Stimulated activated CD4-positive, alpha-beta T cell treated with anti-CD3 and anti-CD28 coated beads, Interleukin-4, amount 100 ng/mL, for 1 hour (primary cell): Measurements from ENCODE around the gene BHLHE40.

Experiments used
- DNase-seq: peaks from one replicate; pipeline ENCODE4 v3.0.0-alpha.2; 2020

The BHLHE40 gene

DNA sequence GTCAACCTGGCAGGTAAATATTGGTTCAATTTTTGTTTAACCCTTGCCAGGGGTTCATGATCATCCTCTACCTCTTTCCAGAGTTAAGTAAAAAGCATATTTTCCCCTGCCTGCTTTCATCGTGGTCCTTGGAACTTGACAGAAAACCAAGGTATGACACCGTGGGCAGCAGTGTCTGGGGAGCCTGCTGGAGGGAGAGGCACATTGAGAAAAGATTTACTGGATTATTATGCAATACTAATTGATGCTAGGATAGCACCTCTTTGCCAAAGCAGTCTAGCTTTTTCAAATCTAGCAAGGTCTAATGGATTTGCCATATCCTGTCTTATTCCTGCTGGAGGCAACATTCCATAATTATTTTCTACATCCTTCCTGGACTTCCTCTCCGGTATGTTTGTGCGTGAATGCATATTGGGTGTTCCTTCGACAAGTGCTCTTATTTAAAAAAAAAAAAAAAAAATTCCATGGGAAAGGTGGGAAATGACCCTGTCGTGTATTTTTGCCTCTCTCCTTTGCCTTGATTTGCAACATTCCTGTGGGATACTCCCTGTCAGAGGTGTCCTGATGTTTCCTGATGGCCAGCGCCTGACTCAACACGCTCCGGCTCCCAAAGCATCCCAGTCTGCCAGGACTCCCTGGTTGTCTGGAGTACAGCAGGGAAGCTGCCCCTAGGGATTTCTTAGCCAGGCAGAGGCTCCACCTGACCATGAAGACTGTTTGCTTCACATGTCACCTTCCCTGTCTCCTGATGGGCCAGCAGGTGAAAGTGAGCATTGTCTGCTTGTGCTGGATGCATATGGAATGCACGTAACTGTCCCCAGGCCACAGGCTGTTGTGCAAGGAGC is 6.3 kb downstream of the BHLHE40 start:
- no peak for DNase-seq

DNA sequence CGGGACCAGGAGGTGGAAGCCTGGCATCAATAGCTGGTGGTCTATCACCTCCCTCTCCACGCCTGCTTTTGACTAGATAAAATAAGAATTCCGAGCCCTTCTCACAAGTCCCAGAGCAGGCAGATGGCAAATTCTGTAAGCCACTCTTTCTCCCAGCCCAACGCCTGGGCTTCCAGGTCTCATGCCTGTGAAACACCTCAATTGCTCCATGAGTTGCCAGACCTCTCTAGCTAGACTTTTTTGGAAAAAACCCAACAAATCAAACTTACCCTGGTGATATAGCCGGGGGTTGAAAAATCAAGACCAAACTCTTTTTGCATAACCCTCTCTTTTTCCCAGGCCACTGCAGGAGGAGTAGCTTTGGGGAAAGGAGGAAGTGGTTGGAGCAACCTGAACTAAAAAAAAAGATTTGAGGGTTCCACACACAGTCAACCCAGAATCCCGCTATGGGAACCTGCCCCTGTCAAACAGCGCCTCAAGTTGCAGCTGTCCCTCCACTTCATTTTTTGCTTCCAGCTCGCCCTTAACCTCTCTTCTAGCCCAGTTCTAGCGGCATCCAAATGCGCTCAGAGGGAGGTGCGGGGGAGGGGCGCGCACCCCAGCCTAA is 7.0 kb downstream of the BHLHE40 start:
- DNase-seq, result no peak

DNA sequence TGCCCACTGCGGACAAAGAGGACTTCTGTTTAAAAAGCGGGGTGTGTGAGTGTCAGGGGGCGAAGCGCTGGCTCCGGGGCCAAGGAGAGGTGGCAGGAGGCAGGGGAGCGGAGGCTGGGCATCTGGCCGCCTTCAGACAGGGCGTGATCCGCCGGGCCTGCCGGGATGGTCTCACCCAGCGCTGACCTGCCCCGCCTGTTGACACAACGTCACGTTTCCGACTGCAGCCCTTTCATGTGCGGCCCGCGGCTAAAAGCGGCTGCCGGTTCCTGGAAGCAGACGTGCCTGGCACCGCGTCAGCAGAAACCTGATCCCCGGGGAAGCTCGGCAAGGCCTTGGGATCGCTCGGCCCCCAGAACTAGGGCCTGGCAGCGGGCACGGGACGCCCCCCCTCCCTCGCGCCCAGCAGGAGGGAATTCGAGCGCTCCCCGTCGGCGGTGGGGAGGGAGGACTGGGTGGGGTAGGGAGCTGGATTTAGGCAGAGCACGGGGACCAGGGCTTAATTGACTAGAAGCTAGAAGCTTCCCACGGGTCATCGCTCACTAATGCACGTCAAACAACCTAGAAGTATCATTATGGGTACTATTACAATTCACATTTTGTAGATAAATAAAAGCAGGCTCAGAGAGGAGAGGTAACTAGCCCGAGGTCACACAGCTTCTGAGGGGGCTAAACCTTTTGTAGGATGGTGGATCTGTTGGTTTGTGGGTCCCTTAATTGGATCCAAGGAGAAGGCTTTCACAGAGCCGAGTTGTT is 7.7 kb downstream of the BHLHE40 start:
- DNase-seq, result peak; percentile 58

DNA sequence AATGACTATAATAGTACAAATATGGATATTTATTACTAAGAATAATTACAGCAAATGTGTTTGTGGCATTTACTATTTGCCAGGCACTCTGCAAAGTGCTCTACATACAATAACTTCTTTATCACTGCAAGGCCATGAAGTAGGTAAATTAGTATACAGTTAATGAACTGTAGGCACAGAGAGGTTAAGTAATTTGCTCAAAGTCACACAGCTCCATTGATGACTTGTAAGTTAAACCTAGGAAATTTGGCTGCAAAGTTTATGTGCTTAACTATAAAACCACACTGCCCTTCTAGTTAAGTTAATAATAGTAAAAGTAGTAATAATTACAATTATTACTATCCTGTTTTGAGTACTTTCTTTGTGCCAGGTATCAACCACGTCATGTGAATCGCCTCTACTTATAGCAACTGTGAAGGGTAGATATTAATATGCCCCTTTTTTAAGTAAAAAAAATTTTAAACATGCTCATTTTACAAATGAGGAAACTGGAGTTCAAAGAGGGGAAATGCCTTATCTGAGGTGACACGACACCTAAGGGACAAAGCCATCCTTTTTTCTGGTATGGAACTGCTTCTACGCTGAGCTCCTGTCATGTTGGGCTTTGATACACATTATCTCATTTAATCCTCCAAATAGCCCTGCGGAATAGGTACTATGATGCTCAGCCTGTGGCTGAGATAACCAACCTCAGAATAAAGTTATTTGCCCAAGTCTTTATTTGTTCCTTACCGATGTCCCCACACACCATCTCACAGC is 8.5 kb downstream of the BHLHE40 start:
- no peak for DNase-seq

DNA sequence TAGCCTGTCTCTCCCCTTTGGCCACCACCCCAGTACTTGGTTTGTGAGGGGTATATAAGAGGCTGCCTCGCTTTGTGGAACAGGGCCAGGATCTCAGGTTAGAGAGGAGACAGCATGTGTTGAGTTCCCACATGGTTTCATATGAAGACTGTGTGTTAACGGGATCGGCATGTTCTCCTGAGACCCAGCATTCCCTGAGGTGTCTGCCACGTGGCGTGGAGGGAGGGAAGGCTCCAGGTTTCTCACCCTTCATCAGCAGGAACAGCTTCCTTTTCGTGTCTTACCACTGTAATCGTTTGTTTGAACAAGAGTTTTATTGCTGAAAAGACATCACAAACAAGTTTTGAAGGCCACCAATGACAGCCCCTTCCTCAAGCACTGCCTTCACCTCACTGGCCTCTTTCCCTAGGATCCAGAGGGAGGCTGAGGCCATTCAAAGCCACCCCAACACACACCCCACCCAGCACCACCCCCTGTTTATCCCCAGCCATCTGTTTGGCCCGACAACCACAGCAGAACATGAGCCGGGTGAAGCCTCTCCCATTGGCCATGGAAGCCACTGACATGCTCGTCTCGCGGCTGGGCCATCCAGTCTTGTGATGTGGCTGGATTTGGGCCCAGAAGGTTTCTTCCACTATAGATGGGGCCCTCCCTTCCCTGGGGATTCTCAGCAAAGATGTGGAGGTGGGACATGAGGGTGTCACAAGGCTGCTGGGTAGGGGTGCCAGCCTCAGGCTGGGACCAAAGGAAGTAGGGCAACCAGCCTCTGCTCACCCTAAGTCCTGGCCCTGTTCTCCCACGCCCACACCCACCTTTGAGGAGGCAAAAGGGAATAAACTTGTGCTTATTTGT is 10.0 kb downstream of the BHLHE40 start:
- no peak for DNase-seq

DNA sequence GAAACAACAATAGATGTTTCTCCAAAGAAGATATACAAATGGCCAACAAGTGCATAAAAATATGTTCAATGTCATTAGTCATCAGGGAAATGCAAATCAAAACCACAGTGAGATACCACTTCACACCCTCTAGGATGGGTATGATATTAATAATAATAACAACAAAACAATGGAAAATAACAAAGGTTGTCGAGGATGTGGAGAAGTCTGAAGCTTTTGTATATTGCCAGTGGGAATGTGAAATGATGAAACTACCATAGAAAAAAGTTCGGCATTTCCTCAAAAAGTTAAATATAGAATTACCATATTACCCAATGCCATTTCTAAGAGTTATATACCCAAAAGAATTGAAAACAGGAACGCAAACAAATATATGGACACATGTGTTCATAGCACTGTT is 10.8 kb downstream of the BHLHE40 start:
- no peak for DNase-seq

DNA sequence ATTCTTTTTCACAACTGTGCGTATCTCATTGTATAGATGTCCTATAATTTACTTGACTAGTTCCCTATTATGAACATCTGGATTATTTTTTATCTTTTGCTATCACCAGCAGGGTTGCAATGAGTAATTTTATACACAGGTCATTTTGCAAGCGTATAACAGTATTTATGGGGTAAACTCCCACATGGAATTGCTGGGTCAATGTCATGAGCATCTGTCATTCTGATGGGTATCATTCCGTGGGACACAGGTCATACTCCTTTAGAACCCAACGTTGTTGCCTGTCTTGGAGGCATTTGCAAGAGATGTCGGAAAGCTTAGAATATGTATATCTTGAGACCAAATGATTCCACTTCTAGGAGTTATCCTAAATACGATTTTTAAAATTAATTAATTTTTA is 12.9 kb downstream of the BHLHE40 start:
- no peak for DNase-seq

DNA sequence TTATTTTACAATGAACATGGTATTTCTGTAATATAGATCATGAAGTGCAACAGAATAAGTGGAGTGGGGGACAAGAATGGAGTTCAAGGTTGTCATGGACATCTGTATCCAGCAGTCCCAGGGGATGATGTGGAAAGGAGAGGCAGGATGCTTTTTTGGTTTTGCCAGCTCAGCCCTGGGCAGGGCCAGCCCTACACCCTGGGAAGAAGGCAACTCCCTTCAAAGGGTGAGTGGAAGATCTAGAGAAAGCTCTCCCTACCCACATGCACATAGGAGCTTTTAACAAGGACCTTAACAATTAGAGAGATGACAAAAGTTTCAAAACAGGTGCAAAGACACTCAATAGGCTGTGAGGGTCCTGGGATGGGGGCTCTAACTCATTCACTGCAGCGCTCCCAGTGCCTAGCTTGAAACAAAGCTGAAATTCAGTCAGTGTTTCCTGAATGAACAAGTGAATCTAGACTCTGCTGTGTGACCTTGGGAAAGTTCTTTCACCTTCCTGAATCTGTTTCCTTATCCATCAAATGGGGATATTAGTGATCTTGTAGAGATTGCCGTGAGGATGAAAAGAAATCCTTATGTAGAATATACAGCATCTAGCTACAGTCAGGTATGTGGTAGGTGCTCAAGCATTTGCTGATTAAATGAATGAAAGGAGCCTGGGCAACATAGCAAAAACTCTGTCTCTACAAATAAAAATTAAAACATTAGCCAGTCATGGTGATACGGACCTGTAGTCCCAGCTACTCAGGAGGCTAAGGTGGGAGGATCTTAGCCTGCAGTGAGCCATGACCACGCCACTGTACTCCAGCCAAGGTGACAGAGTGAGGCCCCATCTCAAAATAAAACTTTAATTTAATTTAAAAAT is 14.3 kb downstream of the BHLHE40 start:
- no peak for DNase-seq

DNA sequence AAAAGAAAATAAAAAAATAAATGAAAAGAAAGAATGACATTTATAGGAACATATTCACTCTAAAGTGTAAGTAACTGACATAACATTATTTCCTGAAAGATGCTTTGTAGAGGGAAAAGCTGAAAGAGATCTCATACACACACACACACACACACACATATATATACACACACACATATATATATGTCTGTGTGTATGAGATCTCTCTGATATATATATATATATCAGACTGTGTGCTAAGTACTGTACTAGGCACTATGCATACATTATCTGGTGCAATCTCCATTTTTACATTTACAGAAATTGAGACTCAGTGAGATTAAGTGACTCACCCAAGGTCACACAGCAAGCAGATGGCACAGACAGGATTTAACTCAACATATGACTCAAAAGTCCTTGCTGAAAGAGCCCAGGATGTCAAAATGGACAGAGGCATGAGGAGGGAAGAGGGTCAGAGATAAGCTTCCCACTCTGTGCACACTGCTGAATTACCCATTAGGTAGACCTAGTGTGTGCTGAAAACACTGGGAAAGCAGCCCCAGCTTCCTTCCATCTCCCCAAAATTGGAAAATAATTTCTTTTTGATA is 15.0 kb downstream of the BHLHE40 start:
- no peak for DNase-seq

DNA sequence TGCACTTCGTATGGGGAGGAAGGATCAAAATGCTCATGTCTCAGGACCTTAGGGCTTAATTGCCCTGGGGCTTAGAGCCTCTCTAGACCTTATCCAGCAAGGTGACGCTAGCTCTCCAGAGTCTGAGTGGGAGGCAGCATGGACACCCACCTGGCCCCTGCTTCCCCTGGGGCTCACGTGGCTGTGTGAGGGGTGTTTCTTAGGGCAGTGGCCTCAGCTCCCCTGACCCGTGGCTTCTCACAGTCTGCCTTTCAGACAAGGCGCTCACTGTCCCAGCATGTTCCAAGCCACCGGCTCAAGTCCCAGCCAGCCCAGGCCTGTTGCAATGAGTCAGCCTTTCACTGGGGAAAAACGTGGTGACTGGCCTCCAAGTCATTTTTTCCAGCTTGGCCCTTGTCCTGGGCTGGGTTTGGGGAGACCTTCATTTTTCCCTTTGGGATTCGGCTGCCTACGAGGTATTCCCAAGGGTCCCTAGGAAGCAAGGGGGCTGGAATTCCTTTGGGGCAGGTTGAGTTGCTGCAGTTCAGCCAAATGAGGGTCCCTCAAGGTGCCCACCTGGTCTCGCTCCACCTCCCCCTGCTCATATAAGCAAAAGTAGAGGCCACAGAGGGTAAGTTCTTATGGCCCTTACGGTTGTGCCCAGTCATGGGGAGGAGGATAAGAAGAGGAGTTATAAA is 15.7 kb downstream of the BHLHE40 start:
- no peak for DNase-seq

DNA sequence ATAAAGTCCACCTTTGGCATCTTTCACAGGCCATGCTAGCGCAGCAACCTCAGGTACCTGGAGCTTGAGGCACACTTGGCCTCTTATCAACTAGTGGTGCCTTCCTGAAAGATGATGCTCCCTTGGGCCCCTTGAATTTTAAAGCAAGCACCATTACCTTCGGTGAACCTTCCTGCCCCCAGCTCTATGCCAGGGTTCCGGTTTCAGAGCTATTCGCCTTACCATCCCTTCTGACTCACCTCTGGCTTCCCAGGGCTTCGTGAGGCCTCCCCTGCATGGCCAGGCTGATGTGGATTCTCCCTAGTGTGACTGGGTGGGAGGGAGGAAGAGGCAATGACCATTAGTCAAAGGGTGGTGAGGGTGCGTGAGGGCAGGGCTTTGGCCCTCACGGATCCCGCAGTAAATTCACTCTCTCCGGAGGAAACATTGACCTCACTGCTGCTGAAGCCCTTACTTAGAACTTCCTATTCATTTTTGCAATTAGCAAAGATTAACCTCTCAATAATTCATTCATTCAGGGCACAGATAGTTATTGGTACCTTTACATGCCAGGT is 16.3 kb downstream of the BHLHE40 start:
- DNase-seq, result no peak

DNA sequence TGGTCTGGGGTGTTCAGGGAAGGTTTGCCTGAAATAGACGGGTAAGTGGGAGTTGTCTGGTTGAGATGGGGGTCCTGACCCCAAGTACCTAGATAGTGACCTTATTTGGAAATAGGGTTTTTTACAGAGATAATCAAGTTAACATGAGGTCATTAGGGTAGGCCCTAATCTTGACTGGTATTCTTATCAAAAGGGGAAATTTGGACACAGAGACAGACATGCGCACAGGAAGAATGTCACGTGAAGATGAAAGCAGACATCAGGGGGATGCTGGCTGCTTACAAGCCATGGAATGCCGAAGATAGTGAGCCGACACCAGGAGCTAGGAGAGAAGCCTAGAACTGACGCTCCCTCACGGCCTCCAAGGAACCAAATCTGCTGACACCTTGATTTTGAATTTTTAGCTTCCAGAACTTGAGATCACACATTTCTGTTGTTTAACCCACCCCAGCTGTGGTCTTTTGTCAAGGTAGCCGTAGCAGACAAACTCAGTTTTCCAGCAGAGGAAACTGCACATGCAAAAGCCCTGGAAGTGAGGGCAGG is 17.1 kb downstream of the BHLHE40 start:
- no peak for DNase-seq

DNA sequence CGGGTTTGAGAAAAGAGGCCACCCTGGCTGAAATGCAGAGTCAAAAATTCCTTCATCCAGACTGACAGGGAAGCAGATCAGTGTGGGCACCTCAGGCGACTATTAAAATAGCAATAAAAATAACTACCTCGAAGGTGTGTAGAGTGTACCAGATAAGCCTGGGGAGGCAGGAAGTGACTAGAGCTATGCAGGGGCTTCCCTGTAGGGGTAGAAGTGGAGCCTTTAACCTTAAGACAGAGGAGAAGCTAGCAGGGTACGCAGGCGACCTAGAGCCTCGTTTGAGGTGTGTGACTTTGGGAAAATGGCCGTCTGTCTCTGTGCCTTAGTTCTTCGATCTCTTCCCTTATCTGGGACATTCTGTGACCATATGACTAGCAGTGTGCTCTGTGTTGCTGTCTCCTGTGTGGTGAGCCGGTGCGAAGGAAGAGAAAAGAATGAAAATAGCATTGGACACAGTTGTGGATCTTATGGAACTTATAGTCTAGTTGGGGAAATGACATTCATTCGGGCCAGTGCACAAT is 17.6 kb downstream of the BHLHE40 start:
- no peak for DNase-seq

DNA sequence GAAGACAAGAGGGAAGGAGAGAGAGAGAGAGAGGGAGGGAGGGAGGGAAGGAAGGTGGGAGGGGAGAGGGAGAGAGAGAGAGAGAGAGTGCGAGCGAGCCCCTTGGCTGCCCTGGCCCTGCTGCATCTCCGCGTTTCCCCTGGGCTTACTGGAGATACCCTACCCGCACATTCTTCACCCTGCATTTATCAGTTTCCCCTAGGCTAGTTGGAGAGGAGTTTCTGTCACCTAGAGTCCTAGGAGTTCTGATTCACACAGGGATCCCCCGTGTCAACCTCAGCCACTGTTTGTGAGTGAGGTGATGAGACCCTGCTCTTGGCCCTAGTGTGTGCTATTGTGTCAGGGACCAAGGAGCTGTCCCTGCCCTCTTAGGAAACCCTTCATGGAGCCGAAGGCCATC is 18.7 kb downstream of the BHLHE40 start:
- no peak for DNase-seq

DNA sequence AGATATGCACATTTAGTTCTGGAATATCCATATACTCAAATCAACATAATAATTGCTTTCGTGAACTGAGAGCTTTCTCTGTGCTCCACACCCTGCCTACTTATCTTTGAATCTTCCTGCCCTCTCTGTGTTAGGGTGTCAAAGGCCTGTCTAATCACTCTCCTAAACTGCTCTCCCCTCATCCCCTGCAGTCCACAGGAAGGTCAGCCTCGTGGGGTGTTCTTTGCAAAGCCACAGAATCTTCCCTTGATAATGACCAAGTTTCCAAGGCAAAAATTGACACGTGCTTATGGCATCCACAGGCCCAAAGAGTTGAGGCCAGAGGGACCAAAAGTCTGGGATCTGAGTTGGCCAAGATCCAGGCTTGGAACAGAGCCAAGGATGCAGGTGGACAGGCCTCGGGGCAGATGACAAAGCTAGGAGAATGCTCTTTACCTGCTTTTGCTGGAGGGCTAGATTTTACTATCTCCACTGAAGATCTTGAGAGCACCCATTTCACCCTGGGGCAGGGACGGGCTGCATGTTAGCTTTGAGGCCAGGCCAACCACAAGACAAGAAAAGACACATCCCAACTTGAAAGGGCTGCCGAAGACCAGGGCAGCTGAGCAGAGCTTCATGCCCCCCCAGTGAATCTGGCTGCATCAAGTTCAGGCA is 20.4 kb downstream of the BHLHE40 start:
- no peak for DNase-seq

DNA sequence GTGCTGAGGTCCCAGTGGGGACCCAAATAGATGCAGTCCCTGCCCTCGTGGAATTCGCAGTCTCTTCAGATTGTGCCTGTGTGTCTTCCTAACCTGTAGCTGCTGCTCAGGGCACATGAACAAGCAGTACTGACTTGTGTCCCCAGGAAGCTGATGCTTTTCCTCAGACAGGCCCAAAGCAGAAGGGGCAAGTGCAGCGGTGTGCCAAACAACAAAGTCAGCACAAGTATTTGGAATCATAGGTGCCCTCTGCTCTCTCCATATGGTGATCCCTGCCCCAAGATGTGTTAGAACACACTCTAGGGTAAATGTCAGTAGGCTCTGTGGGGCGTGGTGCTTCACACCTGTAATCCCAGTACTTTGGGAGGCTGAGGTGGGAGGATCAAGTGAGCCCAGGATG is 21.9 kb downstream of the BHLHE40 start:
- no peak for DNase-seq

DNA sequence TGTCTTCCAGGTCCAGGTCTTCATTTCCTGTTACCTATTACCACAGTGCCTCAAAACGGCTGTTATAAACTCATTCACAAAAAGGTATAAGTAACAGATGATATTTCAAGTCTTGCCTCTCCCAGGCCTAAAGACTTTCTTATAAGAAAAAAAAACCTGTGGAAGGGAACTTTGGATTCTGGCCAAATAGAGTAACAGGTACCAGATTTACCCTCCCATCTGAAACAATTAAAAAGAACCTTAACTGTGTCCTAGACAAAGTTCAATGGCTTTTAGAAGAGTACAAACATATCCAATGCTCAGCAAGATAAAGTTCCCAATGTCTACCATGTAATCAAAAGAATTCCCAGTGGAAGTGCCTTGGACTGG is 22.6 kb downstream of the BHLHE40 start:
- DNase-seq, result no peak

DNA sequence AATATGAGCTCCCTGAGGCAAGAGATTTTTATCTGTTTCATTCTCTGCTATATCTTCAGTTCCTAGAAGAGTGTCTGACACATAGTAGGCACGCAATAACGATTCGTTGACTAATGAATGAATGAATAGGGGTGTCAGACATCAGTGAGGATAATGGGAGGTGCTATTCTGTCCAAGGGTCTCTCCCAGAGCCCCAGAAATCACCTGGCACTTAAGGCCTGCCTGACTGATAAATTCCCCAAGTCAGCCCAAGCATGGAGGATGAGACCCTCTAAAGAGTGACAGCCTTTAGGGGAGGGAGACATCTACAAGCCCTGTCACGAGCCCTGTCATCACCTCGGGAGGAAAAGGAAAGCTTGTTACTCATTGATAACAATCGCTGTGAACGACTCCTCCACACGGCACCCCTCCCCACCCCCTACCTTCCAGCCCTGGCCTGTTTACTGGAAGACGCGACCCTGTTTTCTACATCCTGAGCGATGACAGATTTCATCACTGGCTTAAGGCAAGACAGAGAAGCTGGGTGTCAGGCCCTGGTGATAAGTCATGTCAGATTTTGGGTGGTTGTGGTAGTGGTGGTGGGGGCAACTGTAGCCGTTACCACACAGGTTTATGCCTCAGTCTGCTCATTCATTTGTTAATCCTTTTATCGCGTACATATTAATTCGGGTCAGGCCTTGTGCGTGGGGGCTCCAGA is 23.1 kb downstream of the BHLHE40 start:
- DNase-seq, result peak; percentile 44
